NCI-H1436 (cell line): ENCODE measurements around the gene SMYD3.
"Not testable (repeated sequence)": the region's sequence is repeated elsewhere in the genome, so short reads cannot be mapped to it uniquely, and the experiment has no call there.

Source experiments
- DNase-seq: peaks from one replicate; lab custom pipeline; 2025; lab: John Stamatoyannopoulos, UW

SMYD3 gene

DNA sequence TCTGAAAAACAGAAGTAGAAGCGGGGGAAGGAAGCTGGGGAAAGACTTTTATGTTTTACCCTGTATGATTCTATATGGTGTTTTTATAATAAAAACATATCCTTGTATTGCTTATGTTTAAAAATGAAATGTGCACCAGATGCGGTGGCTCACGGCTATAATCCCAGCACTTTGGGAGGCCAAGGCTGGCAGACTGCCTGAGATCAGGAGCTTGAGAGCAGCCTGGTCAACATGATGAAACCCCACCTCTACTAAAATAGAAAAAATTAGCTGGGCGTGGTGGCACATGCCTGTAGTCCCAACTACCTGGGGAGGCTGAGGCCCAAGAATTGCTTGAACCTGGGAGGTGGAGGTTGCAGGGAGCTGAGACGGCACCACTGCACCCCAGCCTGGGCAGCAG, 155.4 kb downstream of the SMYD3 start:
- no peak for DNase-seq

DNA sequence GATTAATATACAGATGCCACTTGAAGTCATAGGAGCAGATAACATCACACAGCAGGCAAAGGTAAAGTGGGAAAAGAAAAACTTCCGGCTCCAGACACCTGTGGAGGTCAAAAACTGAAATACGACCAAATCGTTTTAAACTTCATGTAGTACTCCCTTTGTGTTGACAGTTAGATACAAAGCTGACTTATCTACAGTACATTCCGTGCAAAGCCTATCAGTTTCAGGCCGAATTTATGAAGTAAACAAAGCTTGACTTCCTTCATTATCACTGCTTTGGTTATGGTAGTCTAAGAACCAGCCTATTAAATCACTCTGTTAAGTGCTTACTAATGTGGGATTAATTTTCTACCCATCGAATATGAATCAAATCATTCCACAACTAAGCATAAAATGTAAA, 156.3 kb downstream of the SMYD3 start:
- no peak for DNase-seq

DNA sequence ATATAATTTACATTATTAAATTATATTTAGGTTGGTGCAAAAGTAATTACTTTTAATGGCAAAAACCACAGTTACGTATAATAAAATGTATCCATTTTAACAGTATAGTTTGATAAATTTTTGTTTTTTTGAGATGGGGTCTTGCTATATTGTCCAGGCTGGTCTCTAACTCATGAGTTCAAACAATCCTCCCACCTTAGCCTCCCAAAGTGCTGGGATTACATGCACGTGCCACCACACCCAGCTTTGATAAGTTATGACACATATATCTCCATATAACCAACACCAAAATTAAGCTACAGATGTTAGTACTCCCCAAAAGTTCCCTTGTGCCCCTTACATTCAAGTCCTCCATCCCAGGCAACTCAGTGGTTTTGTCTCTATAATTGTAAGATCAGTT, 163.1 kb downstream of the SMYD3 start:
- DNase-seq = no peak

DNA sequence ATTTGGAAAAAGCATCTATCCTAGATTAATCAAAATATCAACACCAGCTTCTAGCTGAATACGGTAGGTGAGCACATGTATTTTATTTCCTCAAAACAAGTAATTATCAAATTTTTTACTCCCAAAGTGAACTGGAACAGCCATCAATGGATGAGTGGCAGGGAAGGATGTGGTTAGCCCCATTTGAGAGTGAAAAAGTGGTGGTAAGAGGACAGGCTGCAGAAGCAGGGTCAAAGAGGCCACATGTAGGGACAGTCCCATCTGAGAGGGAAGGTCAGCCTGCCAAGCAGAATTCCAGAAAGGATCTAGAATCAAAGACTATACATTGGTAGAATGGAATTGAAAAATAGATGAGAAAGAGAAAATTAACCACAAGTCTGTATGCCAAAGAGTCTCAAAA, 163.8 kb downstream of the SMYD3 start:
- no peak for DNase-seq

DNA sequence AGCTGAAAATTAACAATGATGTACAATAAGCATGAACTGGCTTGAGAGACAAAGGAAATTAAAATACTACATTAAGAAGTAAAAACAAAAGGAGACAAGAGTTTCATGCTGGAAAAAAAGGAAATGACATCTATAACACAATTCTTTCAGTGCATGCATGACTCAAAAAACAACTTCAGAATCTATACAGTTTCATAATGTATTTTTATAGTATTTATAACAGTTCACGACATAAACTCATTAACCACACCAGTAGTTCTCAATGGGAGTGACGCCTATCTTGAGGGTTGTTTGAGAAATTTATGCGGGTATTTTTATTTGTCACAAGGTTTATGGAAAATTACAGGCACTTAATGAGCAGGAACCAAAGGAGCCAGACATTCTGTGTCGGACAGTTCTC, 168.5 kb downstream of the SMYD3 start:
- no peak for DNase-seq

DNA sequence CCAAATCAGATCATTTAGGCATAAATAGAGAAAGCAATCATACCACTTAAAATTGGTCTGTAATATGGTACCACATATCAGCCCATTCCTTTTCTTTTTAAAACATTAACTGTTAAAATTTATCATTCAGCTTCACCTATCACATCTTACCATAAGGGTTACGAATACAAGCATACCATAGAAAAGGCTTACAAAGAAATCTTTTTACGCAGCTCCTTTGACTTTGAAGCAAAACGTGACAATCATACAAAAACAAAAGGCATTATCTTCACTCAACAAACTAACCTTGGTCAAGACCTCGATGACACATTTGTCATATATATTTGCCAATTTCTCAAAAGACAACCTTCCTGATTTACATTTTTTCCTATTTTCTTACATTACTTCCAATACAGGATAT, 169.0 kb downstream of the SMYD3 start:
- no peak for DNase-seq

DNA sequence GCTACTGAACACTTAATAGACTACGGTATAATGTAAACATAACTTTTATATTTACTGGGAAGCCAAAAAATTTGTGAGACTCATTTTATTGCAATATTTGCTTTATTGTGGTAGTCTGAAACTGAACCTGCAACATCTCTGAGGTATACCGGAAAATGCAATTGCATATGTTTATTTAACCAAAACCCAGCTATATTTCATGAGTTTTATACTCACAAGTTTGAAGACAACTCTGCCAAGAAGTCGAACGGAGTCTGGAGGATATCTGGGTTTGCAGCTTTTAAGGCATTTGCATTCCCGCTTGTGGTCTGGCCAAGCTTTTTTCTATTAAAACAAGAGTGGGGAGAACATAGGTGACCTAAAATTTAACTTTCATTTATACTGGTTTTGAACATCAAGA, 171.9 kb downstream of the SMYD3 start:
- no peak for DNase-seq

DNA sequence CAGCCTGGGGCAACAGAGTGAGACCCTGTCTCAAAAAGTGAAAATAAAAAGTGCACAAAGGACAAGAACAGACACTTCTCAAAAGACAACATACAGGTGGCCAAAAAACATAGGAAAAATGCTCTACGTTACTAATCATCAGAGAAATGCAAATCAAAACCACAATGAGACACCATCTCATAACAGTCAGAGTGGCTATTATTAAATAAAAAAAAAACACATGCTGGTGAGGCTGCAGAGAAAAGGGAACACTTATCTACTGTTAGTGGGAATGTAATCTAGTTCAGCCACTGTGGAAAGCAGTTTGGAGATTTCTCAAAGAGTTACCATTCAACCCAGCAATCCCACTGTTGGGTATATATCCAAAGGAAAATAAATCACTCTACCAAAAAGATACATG, 173.2 kb downstream of the SMYD3 start:
- DNase-seq = no peak

DNA sequence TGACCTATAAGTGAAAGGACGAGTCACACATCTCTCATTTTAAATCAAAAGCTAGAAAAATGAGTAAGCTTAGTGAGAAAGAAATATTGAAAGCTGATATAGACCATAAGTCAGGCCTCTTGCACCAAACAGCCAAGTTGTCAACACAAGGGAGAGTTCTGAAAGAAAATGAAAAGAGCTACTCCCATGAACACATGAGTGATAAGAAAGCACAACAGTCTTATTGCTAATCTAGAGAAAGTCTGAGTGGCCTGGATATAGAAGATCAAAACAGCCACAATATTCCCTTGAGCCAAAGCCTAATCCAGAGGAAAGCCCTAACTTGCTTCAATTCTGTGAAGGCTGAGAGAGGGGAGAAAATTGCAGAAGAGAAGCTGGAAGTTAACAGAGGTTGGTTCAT, 175.0 kb downstream of the SMYD3 start:
- DNase-seq = no peak

DNA sequence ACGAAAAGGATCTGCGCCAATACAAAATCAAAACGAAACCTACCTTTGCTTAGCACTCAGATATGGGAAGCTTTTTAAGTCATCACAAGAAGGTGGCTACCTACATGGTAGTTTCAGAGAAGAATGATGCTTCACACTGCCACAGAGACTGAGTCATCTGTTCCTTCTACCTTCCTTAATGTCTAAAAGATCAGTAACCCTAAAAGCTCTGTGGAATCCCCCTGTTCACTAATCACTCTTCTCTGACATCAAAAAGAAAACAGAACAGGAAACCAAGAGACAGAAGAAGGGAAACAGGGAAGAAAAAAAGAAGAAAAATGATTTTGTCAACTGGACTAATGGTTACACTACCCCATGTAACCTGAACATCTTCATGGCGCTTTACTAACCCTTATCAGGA, 177.2 kb downstream of the SMYD3 start:
- DNase-seq = no peak

DNA sequence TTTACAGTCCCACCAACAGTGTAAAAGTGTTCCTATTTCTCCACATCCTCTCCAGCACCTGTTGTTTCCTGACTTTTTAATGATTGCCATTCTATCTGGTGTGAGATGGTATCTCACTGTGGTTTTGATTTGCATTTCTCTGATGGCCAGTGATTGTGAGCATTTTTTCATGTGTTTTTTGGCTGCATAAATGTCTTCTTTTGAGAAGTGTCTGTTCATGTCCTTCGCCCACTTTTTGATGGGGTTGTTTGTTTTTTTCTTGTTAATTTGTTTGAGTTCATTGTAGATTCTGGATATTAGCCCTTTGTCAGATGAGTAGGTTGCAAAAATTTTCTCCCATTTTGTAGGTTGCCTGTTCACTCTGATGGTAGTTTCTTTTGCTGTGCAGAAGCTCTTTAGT, 177.8 kb downstream of the SMYD3 start:
- not testable (repeated sequence) for DNase-seq

DNA sequence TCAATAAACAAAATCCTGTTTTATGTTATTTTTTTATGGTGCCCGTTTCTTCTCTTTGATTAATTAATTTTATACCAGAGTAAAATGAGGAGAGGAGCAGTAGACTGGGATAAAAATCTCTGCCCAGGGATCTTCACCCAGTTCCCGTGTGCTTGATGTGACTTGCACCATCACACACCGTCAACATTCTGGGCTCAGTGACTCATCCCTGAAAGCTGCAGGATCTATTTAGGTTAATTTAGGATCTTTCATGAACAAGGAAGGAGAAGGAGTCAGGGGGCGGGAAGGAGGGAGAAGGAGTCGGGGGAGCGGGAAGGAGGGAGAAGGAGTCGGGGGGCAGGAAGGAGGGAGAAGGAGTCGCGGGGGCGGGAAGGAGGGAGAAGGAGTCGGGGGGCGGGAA, 182.4 kb downstream of the SMYD3 start:
- DNase-seq = no peak

DNA sequence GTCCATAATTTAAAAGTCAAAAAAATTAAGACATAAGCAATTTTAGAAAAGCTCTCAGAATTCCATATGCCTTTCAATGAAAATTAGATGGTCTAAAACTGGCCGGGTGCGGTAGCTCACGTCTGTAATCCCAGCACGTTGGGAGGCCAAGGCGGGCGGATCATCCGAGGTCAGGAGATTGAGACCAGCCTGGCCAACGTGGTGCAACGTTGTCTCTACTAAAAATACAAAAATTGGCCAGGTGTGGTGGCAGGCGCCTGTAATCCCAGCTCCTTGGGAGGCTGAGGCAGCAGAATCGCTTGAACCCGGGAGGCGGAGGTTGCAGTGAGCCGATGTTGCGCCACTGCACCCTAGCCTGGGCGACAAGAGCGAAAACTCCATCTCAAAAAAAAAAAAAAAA, 183.0 kb downstream of the SMYD3 start:
- not testable (repeated sequence) for DNase-seq

DNA sequence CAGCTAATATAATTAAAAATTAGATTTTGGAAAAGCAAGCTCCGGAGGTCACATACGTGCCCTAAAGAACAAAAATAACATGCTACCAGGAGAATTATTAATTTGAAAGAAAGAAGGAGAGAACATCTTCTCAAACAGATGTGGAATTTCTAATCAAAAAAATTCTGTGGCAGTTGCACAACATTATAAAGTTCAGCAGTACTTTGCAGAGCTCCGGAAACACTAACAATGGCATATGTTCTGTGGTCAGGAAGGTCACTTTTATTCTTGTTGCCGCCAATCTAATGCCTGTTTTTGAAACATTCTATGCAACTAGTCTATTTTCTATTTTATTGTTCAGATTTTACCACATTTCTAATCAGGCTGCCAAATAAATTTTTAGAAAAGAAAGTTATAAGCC, 186.8 kb downstream of the SMYD3 start:
- DNase-seq = no peak

DNA sequence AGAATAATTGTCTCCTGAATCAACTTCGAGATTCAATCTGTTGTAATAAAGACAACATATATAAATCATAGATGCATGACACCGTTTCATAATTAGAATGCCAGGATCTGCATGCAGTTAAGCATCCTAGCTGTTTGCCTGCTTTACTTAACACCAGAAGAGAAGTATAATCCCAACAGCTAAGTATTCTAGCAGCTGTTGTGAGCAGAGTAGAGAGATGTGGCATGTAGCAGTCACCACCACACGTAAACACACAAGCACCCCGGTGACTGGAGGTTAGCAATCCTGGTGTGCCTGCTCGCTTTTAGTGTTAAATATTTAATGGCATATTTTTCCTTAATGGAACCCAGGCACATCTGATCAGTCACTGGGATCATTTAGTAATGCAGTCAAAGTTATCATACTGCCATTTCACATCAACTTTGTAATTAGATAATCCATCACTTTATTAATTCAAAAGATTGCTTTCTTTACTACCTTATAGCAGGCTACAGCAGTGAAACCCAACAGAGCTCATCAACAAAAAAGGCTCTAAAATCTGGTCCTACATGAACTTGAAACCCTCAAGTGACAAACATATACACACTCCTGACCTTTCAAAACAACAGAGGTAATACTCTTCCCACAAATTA, 187.9 kb downstream of the SMYD3 start:
- DNase-seq = no peak

DNA sequence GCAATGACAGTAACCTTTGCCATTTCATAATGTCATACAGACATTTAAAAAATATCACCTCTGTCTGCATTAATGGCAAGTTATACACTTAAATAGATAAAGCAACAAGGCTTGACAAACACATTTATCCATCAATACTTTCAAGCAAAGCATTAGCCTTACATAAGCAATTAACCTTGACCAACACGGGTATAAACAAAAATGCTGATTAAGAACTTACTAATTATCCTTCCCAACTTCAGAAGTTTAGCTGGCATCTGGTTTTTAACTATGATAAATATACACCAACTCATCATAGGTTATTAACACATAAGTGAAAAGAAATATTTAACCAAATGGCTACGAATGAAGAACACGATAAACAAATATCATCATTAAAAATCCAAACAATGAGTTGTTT, 188.5 kb downstream of the SMYD3 start:
- no peak for DNase-seq

DNA sequence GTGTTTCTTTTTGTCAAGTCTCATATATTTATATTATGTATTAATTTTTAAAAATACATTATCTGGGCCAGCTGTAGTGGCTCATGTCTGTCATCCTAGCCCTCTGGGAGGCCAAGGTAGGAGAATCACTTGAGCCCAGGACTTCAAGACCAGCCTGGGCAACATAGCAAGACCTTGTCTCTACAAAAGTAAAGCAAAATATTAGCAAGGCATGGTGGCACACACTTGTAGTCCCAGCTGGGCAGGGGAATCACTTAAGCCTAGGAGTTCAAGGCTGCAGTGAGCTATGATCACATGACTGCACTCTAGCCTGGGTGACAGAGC, 189.1 kb downstream of the SMYD3 start:
- DNase-seq = no peak

DNA sequence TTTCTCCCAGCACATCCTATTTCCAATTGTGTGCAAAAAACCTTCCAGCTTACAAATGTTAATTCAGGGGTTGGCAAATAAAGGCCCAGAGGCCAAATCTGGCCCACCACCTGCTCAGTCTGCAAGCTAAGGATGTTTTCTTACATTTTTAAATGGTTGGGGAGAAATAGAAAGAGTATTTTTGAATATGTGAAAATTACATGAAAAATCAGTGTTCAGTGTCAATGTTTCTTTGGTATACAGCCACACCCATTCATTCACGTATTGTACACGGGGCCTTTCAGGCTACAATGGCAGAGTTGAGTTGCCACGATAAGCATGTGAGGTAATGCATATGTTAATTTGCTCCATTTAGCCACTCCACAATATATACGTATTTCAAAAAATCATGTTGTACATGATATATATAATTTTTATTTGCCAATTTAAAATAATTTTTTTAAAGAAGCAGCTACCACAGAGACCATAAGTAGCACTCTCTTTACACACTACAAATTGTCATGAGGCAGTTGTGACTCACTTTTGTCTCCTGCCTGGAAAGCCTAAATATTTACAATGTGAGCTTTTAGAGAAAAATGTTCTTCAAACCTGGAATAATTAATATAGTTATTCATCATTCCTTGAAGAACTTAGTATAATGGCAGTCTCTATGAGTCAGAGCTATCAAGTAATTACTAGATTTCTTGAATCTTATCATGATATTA, 189.6 kb downstream of the SMYD3 start:
- no peak for DNase-seq

DNA sequence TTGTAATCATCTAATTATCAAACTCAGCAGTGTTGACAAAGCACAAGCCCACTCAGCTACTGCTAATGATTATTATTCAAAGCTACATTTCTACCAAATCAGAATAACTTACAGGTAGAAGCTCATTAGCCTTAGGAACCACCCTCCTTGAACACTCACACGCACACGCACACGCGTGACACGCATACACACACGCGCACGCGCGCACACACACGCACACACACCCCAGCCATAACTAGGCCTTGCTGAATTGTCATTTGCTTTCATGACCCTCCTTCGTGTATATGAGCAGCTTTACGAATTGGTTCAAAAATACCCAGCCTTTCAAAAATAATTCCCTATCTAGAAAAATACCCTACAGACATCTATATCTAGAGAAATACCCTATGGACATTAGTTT, 195.6 kb downstream of the SMYD3 start:
- no peak for DNase-seq

DNA sequence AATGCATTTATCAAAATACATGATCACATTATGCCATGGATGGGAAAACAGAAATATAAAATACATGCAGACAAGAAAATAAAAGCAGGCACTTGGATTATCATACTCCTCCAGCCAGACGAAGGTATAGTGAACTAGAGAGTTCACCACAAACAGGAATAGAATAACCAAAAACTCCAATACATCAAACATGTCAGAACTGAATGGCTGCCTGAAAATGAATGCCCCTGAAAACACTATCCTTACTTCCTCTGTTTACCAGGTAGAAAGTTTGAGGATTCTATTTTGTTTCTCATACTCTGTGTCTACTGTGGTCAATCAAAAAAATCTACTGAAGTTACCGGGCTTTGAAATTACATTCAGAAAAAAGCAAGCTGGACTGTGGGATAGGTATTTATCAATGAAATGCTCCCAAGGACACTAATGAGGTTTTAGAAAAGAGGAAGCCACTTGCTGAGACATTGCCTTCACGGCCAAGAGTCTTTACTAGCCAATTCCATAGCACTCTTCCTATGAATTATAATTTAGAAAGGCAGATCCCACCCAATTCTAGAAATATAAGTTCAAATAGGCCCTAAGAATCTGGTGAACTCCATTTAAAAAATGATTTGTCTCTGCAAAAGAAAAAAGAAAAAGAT, 197.7 kb downstream of the SMYD3 start:
- DNase-seq = no peak

DNA sequence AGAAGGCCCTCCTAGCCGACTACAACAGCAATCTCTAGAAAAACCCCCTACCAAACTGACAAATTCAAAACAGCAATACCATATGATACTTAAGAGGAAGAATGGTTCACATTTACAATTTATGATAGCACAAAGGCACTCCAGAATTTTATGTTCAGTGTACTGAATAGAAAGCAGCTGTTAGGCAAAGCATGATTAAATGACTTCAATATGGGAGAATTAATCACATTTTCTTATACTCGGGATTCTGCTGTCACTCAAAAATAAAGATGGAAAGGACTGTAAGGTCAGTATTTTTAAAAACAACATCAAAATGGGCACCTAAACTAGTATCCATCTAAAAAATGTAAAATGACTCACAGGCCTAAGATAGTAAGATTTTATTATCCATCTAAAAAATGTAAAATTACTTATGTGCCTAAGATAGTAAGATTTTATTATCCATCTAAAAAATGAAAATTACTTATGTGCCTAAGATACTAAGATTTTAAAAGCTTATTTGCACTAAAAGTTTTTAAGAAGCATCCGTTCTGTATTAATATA, 198.5 kb downstream of the SMYD3 start:
- no peak for DNase-seq

DNA sequence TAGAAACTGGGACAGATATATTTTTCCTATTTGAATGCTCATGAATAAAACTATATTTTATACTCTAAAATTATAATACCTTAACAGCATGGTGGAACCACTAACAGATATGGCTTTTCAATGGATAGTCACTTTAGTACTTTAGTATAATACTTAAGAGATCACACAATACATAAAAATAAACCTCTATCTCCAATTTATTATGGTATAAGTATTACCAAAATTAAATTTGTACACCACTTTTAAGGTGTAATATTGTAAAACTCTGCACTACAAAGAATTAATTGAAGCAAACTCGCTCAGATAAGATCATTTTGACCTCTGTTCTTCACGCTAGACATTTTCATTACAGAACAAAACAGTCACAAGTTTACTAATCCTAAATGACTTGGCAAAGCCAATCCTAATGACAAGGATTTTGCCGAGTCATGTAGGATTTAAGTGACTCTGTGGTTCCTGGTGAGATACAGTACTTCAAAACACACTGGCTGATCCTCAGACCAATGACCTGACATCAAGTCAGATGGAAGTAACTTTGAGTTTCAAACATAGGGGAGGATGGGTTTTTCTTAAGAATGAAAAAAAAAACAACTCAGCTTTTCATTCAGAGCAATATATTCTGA, 200.6 kb downstream of the SMYD3 start:
- DNase-seq = no peak
